ENCODE results near the gene TUBA1C.

- TF ChIP-seq MBD1 (CRISPR knock-in tag; IDR thresholded peaks at IDR 0.05) (no peak), MAZ (CRISPR knock-in tag; conservative IDR thresholded peaks at IDR 0.05 in 1 of 2, IDR thresholded peaks at IDR 0.05 in 1 of 2) (no peak; a peak in 1 of 4 replicates), KLF1 (tag; IDR thresholded peaks at IDR 0.05) (no peak), POLR2A (conservative IDR thresholded peaks at IDR 0.05) (no peak), SIN3A (IDR thresholded peaks at IDR 0.05; ENCODE audit: borderline replicate concordance in 2 of 2, control insufficient read depth in 1 of 2, low read depth in 2 of 2, low read length in 2 of 2) (no peak), ZNF707 (CRISPR knock-in tag; conservative IDR thresholded peaks at IDR 0.05) (no peak), GTF2F1 (IDR thresholded peaks at IDR 0.05; ENCODE audit: low read depth, low read length) (no peak)
- TF ChIP-seq, protein P1, sequence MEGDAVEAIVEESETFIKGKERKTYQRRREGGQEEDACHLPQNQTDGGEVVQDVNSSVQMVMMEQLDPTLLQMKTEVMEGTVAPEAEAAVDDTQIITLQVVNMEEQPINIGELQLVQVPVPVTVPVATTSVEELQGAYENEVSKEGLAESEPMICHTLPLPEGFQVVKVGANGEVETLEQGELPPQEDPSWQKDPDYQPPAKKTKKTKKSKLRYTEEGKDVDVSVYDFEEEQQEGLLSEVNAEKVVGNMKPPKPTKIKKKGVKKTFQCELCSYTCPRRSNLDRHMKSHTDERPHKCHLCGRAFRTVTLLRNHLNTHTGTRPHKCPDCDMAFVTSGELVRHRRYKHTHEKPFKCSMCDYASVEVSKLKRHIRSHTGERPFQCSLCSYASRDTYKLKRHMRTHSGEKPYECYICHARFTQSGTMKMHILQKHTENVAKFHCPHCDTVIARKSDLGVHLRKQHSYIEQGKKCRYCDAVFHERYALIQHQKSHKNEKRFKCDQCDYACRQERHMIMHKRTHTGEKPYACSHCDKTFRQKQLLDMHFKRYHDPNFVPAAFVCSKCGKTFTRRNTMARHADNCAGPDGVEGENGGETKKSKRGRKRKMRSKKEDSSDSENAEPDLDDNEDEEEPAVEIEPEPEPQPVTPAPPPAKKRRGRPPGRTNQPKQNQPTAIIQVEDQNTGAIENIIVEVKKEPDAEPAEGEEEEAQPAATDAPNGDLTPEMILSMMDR (IDR thresholded peaks at IDR 0.05 in 2 of 3, conservative IDR thresholded peaks at IDR 0.05 in 1 of 3; ENCODE audit: insufficient read depth in 2 of 3, low read depth in 1 of 3, low read length in 3 of 3) = no peak
- TF ChIP-seq, protein P2, sequence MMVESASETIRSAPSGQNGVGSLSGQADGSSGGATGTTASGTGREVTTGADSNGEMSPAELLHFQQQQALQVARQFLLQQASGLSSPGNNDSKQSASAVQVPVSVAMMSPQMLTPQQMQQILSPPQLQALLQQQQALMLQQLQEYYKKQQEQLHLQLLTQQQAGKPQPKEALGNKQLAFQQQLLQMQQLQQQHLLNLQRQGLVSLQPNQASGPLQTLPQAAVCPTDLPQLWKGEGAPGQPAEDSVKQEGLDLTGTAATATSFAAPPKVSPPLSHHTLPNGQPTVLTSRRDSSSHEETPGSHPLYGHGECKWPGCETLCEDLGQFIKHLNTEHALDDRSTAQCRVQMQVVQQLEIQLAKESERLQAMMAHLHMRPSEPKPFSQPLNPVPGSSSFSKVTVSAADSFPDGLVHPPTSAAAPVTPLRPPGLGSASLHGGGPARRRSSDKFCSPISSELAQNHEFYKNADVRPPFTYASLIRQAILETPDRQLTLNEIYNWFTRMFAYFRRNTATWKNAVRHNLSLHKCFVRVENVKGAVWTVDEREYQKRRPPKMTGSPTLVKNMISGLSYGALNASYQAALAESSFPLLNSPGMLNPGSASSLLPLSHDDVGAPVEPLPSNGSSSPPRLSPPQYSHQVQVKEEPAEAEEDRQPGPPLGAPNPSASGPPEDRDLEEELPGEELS (CRISPR knock-in tag; IDR thresholded peaks at IDR 0.05; ENCODE audit: borderline replicate concordance) = no peak
These were observed 58.7 kb downstream of the TUBA1C start for GRCh38 chr12:49323524-49324097.

Data from K562 (cell line).